ENCODE measurements around the gene SGCA.

DNA sequence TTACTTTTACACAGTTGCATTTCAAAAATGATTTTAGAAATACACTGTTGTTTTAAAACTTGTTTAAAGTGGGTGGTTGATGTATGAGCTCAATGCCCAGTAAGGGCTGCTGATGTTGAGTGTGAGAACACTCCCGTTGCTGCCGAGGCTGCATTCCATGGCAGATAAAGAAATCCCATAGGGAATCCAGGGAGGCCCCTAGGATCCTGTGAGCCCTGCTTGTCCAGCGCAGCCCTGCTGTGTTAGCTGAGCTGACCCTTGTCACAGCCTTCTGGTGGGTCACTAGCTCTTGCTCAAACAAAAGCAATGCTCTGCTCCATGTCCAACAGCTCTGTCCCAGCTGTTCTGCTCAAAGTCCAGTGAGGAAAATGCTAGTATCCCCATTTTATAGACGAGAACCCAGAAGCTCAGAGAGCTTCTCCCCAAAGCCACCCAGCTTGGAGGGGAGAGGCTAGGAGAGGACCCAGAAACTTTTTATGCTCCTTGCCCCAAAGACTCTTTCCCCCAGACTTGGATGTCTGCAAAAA, 54.2 kb downstream of the SGCA start:
- TF ChIP-seq, protein P1, sequence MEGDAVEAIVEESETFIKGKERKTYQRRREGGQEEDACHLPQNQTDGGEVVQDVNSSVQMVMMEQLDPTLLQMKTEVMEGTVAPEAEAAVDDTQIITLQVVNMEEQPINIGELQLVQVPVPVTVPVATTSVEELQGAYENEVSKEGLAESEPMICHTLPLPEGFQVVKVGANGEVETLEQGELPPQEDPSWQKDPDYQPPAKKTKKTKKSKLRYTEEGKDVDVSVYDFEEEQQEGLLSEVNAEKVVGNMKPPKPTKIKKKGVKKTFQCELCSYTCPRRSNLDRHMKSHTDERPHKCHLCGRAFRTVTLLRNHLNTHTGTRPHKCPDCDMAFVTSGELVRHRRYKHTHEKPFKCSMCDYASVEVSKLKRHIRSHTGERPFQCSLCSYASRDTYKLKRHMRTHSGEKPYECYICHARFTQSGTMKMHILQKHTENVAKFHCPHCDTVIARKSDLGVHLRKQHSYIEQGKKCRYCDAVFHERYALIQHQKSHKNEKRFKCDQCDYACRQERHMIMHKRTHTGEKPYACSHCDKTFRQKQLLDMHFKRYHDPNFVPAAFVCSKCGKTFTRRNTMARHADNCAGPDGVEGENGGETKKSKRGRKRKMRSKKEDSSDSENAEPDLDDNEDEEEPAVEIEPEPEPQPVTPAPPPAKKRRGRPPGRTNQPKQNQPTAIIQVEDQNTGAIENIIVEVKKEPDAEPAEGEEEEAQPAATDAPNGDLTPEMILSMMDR (IDR thresholded peaks at IDR 0.05) = no peak
- no peak for TF ChIP-seq POLR2AphosphoS5 (IDR thresholded peaks at IDR 0.05)
- no peak for TF ChIP-seq POLR2A (IDR thresholded peaks at IDR 0.05)
- no peak for TF ChIP-seq EP300 (IDR thresholded peaks at IDR 0.05)

Data from suprapubic skin (tissue), 4 donors.